Parathyroid adenoma (tissue), 2 donors: Measurements from ENCODE around the gene SYT7.

ENCODE experiments used
- H2AFZ ChIP-seq: fragments of 300-600 bp; sonication (generic); one replicate; pipeline ENCODE4 v1.7.0; 2017; ENCODE audit warnings: antibody characterized with exemption, mild to moderate bottlenecking
- H3K27ac ChIP-seq: fragments of 300-600 bp; sonication (generic); one replicate; pipeline ENCODE4 v1.7.0; 2017
- H3K27me3 ChIP-seq: fragments of 300-600 bp; sonication (generic); one replicate; pipeline ENCODE4 v1.7.0; 2017; ENCODE audit warnings: low read length; ENCODE audit not compliant: control insufficient read depth, insufficient read depth
- H3K36me3 ChIP-seq: fragments of 300-600 bp; sonication (generic); one replicate; pipeline ENCODE4 v1.7.0; 2017; ENCODE audit warnings: low read length; ENCODE audit not compliant: control insufficient read depth, insufficient read depth
- H3K4me1 ChIP-seq: fragments of 300-600 bp; sonication (generic); one replicate; pipeline ENCODE4 v1.7.0; 2017; ENCODE audit warnings: control low read depth
- H3K4me2 ChIP-seq: fragments of 300-600 bp; sonication (generic); one replicate; pipeline ENCODE4 v1.7.0; 2017; ENCODE audit warnings: low read length
- H3K4me3 ChIP-seq: fragments of 300-600 bp; sonication (generic); one replicate; pipeline ENCODE4 v1.7.0; 2017; ENCODE audit warnings: low read depth, low read length
- H3K79me2 ChIP-seq: fragments of 300-600 bp; sonication (generic); one replicate; pipeline ENCODE4 v1.7.0; 2017; ENCODE audit warnings: control low read depth
- H3K9ac ChIP-seq: fragments of 300-600 bp; sonication (generic); one replicate; pipeline ENCODE4 v1.7.0; 2017; ENCODE audit warnings: mild to moderate bottlenecking
- H3K9me3 ChIP-seq: fragments of 300-600 bp; sonication (generic); one replicate; pipeline ENCODE4 v1.7.0; 2017; ENCODE audit warnings: low read length; ENCODE audit not compliant: control insufficient read depth
- CTCF ChIP-seq: fragments of 300-600 bp; sonication (generic); IDR thresholded peaks from one replicate; pipeline ENCODE4 v1.7.0; 2017; ENCODE audit warnings: antibody characterized with exemption, mild to moderate bottlenecking
- donor health status: primary hyperparathyroidism.

SYT7 gene

DNA sequence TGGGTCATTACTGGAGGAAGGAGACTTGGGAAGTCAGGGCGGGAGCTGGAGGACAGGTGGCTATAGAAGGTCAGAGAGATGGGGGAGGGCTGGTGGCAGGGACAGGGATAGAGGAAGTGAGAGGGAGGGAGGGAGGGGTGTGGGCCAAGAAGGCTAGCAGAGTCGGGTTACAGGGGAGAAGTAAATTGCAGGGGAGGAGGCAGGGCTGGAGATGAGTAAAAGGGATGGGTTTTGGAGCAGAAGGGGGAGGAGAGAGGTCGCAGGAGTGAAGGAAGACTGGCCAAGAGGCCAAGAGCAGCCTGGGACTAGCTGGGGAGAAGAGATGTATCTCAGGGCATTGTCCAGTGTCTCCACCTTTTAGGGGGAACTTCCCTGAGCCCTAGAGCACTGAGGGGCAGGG, 39.3 kb downstream of the SYT7 start:
- H3K9me3 ChIP-seq: no peaks in the 10 kb centered on the region
- TF ChIP-seq CTCF: no peak
- H3K27ac ChIP-seq: no peak overlapping the region

DNA sequence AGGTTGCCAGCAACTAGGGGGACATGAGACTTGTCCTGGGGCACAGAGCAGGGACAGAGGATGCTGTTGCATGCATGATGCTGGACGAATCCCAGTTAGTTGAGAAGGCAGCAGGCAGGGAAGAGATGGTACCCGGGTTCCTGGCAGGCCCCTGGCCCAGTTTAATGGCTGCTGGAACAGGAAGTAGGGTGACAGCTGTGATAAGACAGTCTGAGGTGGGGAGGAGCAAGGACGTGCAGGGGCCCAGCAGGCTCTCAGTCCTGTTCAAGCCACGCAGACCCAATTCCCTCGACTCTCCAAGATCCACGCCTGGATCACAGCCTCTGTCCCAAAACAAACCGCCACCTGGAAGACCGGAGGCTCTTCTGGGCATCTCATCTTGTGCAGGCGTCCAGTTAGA, 40.3 kb downstream of the SYT7 start:
- TF ChIP-seq CTCF: no peak
- no peak overlapping the region for H3K9ac ChIP-seq
- no peak overlapping the region for H2AFZ ChIP-seq
- no peaks in the 10 kb centered on the region for H3K36me3 ChIP-seq
- H3K27ac ChIP-seq: no peak overlapping the region
- H3K79me2 ChIP-seq: no peaks in the 10 kb centered on the region
- no peak overlapping the region for H3K4me2 ChIP-seq
- H3K27me3 ChIP-seq: no peaks in the 10 kb centered on the region
- no peaks in the 10 kb centered on the region for H3K9me3 ChIP-seq
- H3K4me3 ChIP-seq: no peak overlapping the region
- no peaks in the 10 kb centered on the region for H3K4me1 ChIP-seq

More for the DNA sequence above, 39.3 kb downstream of the SYT7 start:
- Histone ChIP-seq H3K27me3 (no peaks in the 10 kb centered on the region), H3K4me2 (no peak overlapping the region), H3K4me3 (no peak overlapping the region), H3K9ac (no peak overlapping the region), H2AFZ (no peak overlapping the region), H3K36me3 (no peaks in the 10 kb centered on the region), H3K4me1 (no peaks in the 10 kb centered on the region), H3K79me2 (no peaks in the 10 kb centered on the region)

DNA sequence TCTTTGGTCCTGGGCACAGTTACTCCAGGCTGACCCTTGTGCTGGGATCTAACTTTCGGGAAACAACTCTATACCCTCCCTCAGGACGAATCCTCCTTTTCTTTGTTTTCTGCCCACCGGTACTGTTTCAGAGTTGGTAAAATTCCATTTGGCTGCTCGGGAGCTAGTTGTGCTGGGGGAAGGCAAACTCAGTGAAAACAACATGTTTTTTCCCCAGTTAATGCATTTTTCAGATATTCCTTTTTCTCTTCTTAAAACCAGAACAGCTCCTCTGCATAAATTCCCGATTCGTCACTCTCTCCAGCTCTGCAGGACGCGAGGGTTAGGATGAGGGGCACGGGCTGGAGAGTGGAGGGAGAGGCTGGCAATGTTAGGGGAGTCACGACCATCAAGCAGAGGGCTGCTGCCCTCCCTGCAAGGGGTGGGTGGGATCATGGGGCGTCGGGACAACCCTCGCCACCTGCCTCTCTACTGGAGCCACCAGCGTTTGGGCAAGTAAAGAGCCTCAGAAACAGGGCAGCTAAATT, 41.0 kb downstream of the SYT7 start:
- no peaks in the 10 kb centered on the region for H3K4me1 ChIP-seq
- no peak overlapping the region for H3K27ac ChIP-seq
- no peaks in the 10 kb centered on the region for H3K9me3 ChIP-seq
- no peaks in the 10 kb centered on the region for H3K27me3 ChIP-seq
- H2AFZ ChIP-seq: no peak overlapping the region
- no peaks in the 10 kb centered on the region for H3K79me2 ChIP-seq
- H3K36me3 ChIP-seq: no peaks in the 10 kb centered on the region
- H3K4me2 ChIP-seq: no peak overlapping the region
- H3K9ac ChIP-seq: no peak overlapping the region
- no peak for TF ChIP-seq CTCF
- H3K4me3 ChIP-seq: no peak overlapping the region

DNA sequence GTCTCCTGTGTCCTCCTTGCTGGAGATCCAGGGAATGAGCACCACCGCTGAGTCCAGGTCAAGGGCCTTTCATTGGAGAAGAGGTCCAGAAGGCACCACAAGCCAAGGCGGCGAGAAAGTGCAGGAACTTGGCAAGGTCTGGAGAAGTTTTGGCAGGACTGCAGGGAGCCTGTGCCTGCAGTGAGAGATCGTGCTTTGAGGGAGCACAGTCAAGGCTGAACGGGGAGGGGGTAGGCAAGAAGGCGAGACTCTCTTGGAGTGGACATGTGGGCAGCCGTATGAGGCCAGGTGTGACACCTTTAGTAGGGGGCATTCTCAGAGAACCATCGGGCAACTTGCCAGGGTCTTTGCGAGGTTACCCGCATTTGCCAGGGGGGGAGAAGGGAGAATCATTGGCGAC, 41.9 kb downstream of the SYT7 start:
- H3K9ac ChIP-seq: no peak overlapping the region
- H3K4me2 ChIP-seq: no peak overlapping the region
- H3K36me3 ChIP-seq: no peaks in the 10 kb centered on the region
- no peak overlapping the region for H2AFZ ChIP-seq
- no peak overlapping the region for H3K4me3 ChIP-seq
- H3K79me2 ChIP-seq: no peaks in the 10 kb centered on the region
- no peaks in the 10 kb centered on the region for H3K4me1 ChIP-seq
- H3K27me3 ChIP-seq: no peaks in the 10 kb centered on the region
- no peak for TF ChIP-seq CTCF
- no peaks in the 10 kb centered on the region for H3K9me3 ChIP-seq
- no peak overlapping the region for H3K27ac ChIP-seq

- Histone ChIP-seq H3K4me3 (no peak overlapping the region), H3K27ac (no peak overlapping the region), H3K4me2 (no peak overlapping the region), H3K9ac (no peak overlapping the region), H3K27me3 (no peaks in the 10 kb centered on the region), H3K36me3 (no peaks in the 10 kb centered on the region), H2AFZ (no peak overlapping the region), H3K4me1 (no peaks in the 10 kb centered on the region), H3K9me3 (no peaks in the 10 kb centered on the region), H3K79me2 (no peaks in the 10 kb centered on the region)
- TF ChIP-seq CTCF: no peak
Observed at GRCh38 chr11:61538636-61538961, 42.3 kb downstream of the SYT7 start.
